Osteocyte (in vitro differentiated cells): Measurements from ENCODE around the gene EDN3. TPM values are rescaled to one million over a fixed set of nuclear protein-coding genes. Genes with fewer than 3 reads are reported as not detected.

Source experiments
- DNase-seq: peaks from one replicate; pipeline ENCODE4 v3.0.0; 2021; ENCODE audit warnings: mixed read lengths; ENCODE audit not compliant: unreplicated experiment; ENCODE audit errors: extremely low spot score
- H3K27ac Mint-ChIP-seq: one replicate; pipeline ENCODE4 v1.8.0; 2021; ENCODE audit warnings: mild to moderate bottlenecking, mixed read lengths; ENCODE audit not compliant: unreplicated experiment
- H3K27me3 Mint-ChIP-seq: one replicate; pipeline ENCODE4 v1.8.0; 2021; ENCODE audit warnings: mixed read lengths; ENCODE audit not compliant: unreplicated experiment
- H3K36me3 Mint-ChIP-seq: one replicate; pipeline ENCODE4 v1.8.0; 2021; ENCODE audit warnings: mixed read lengths; ENCODE audit not compliant: unreplicated experiment
- H3K4me1 Mint-ChIP-seq: one replicate; pipeline ENCODE4 v1.8.0; 2021; ENCODE audit warnings: mixed read lengths; ENCODE audit not compliant: unreplicated experiment
- H3K4me3 Mint-ChIP-seq: one replicate; pipeline ENCODE4 v1.8.0; 2021; ENCODE audit warnings: mild to moderate bottlenecking, moderate library complexity, mixed read lengths; ENCODE audit not compliant: unreplicated experiment
- H3K9me3 Mint-ChIP-seq: one replicate; pipeline ENCODE4 v1.8.0; 2021; ENCODE audit warnings: mixed read lengths; ENCODE audit not compliant: unreplicated experiment
- CTCF ChIP-seq: fragments of 200-600 bp; sonication (generic); IDR thresholded peaks from 2 replicates; pipeline ENCODE4 v1.5.0; 2021; ENCODE audit warnings: antibody characterized with exemption, mild to moderate bottlenecking, moderate library complexity
- long read RNA-seq: library from polyadenylated mRNA; unstranded; transcript quantifications from one replicate; pipeline ENCODE4 v2.0.0, GENCODE V29; 2021
- total RNA-seq: library from RNA; stranded (reverse); gene quantifications from 2 replicates; pipeline ENCODE4 v1.2.1, GENCODE V29; 2021

EDN3 gene
- total RNA-seq: not detected in 2 replicates
- long read RNA-seq: 0 reads

- H3K4me3 Mint-ChIP-seq: no peak within 1 kb of the TSS
Observed at GRCh38 chr20:59300333-59301081, at the start of gene EDN3. Gene EDN3 (plus strand): TSS chr20:59300611. CDS start chr20:59300813, 202 bp downstream.

GRCh38 chr20:59253325-59253724 is 47.1 kb upstream of the EDN3 start:
- H3K27ac Mint-ChIP-seq: no peak overlapping the region
- no peak for DNase-seq
- peaks cover 5% of the 10 kb centered on the region for H3K9me3 Mint-ChIP-seq
- H3K4me1 Mint-ChIP-seq: no peaks in the 10 kb centered on the region
- no peak for TF ChIP-seq CTCF
- H3K4me3 Mint-ChIP-seq: no peak overlapping the region
- no peaks in the 10 kb centered on the region for H3K36me3 Mint-ChIP-seq
- H3K27me3 Mint-ChIP-seq: peaks cover 7% of the 10 kb centered on the region

More at GRCh38 chr20:59300333-59301081, at the start of gene EDN3:
- Mint-ChIP-seq H3K27me3 (peaks cover 22% of the 10 kb centered on the region), H3K36me3 (no peaks in the 10 kb centered on the region), H3K4me1 (no peaks in the 10 kb centered on the region), H3K27ac (no peak within 1 kb of the TSS), H3K9me3 (no peaks in the 10 kb centered on the region)
- no peak for TF ChIP-seq CTCF
- DNase-seq: no peak

- no peaks in the 10 kb centered on the region for H3K4me1 Mint-ChIP-seq
- H3K9me3 Mint-ChIP-seq: peaks cover 5% of the 10 kb centered on the region
- no peaks in the 10 kb centered on the region for H3K36me3 Mint-ChIP-seq
- no peak for TF ChIP-seq CTCF
- no peak overlapping the region for H3K4me3 Mint-ChIP-seq
- H3K27ac Mint-ChIP-seq: no peak overlapping the region
- peaks cover 7% of the 10 kb centered on the region for H3K27me3 Mint-ChIP-seq
- DNase-seq: no peak
Observed at GRCh38 chr20:59253779-59254319, 46.6 kb upstream of the EDN3 start.

- no peak for TF ChIP-seq CTCF
- H3K4me3 Mint-ChIP-seq: no peak overlapping the region
- no peak overlapping the region for H3K27ac Mint-ChIP-seq
- no peaks in the 10 kb centered on the region for H3K4me1 Mint-ChIP-seq
- H3K36me3 Mint-ChIP-seq: no peaks in the 10 kb centered on the region
- H3K27me3 Mint-ChIP-seq: peaks cover 11% of the 10 kb centered on the region
- no peak for DNase-seq
- H3K9me3 Mint-ChIP-seq: peaks cover 4% of the 10 kb centered on the region
Observed at GRCh38 chr20:59255256-59255655, 45.2 kb upstream of the EDN3 start.

GRCh38 chr20:59258221-59258621 is 42.2 kb upstream of the EDN3 start:
- Mint-ChIP-seq H3K4me3 (no peak overlapping the region), H3K9me3 (no peaks in the 10 kb centered on the region), H3K36me3 (no peaks in the 10 kb centered on the region), H3K27me3 (peaks cover 8% of the 10 kb centered on the region), H3K27ac (no peak overlapping the region), H3K4me1 (no peaks in the 10 kb centered on the region)
- no peak for TF ChIP-seq CTCF
- no peak for DNase-seq
